Testis (tissue), 3 donors: ENCODE measurements around the gene NT5C1A. TPM values are rescaled to one million over a fixed set of nuclear protein-coding genes. Genes with fewer than 3 reads are reported as not detected.
A peak's percentile ranks its signal among the peaks of the same experiment; 100 is the strongest.

Experiments used
- DNase-seq: peaks from one replicate; pipeline ENCODE4 v3.0.0-alpha.2; 2019
- H3K27ac ChIP-seq, 2 donors: fragments of 200-600 bp; sonication (generic); one replicate each; pipeline ENCODE4 v1.5.1; 2019
- H3K27me3 ChIP-seq: fragments of 200-600 bp; sonication (generic); one replicate; pipeline ENCODE4 v1.5.1; 2019
- H3K36me3 ChIP-seq: fragments of 200-600 bp; sonication (generic); one replicate; pipeline ENCODE4 v1.5.1; 2017; ENCODE audit warnings: low read depth; ENCODE audit errors: missing control alignments
- H3K4me1 ChIP-seq: fragments of 200-600 bp; sonication (generic); one replicate; pipeline ENCODE4 v1.5.1; 2019
- H3K4me3 ChIP-seq, 2 donors: fragments of 200-600 bp; sonication (generic); one replicate each; pipeline ENCODE4 v1.5.1; 2017 to 2019
- H3K9me3 ChIP-seq: fragments of 200-600 bp; sonication (generic); one replicate; pipeline ENCODE4 v1.5.1; 2017
- CTCF ChIP-seq, 3 experiments: fragments of 450-650 bp in 2 of 3; fragments of 200-600 bp in 1 of 3; sonication (generic) in 1 of 3; IDR thresholded peaks; one replicate each; pipeline ENCODE4 v1.5.1; 2016 to 2019; ENCODE audit warnings: antibody characterized with exemption in 3 of 3, mild to moderate bottlenecking in 2 of 3, moderate library complexity in 1 of 3
- POLR2A ChIP-seq: fragments of 450-650 bp; IDR thresholded peaks from one replicate; pipeline ENCODE4 v1.6.1; 2017; ENCODE audit warnings: antibody characterized with exemption, mild to moderate bottlenecking, moderate library complexity
- WGBS, 2 donors: methylation state at CpG; one replicate each; pipeline ENCODE4 v1.1.5; 2018; 5-methylcytosine and 5-hydroxymethylcytosine counted together
- intact Hi-C: fragments of 100-400 bp; cut with DNase I; formaldehyde crosslinking; loops from one replicate; pipeline ENCODE4 v1.15.1; 2023; ENCODE audit warnings: low total_unique reads
- polyA plus RNA-seq: library from polyadenylated mRNA; stranded (reverse); fragments of 350-450 nt; fragmentation: Illumina TruSeq; extraction: RNeasy Lipid Tissue Mini Kit (QIAGEN cat#74804); gene quantifications from one replicate; pipeline ENCODE4 v1.2.3, GENCODE V29; 2014; ENCODE audit warnings: low read depth, low replicate concordance; ENCODE audit not compliant: insufficient read depth
- total RNA-seq, 2 donors: library from RNA; depleted of rRNA; stranded (reverse); fragments of >200 nt; gene quantifications; one replicate each; pipeline ENCODE4 v1.2.3, GENCODE V29; 2016

Gene NT5C1A
- total and polyA plus RNA-seq, 3 donors from 2014 or later: 1.0 to 3.2 (median 2.1) TPM

- WGBS, 2 donors: 2 to 15% methylated on average over 16 to 41 of the region's 61 CpGs
- intact Hi-C loops: no loop called here
Observed at GRCh38 chr1:39632682-39633417, 39.1 kb downstream of the NT5C1A start.

GRCh38 chr1:39632323-39632681 is 39.6 kb downstream of the NT5C1A start:
- Histone ChIP-seq H3K4me3 (peak overlapping the region; percentile 41 to 42), H3K27me3 (no peaks in the 10 kb centered on the region), H3K36me3 (no peaks in the 10 kb centered on the region), H3K9me3 (no peaks in the 10 kb centered on the region), H3K4me1 (peaks cover 37% of the 10 kb centered on the region), H3K27ac (peak overlapping the region in 1 of 2 donors; percentile 82)
- TF ChIP-seq POLR2A: no peak
- no peak for TF ChIP-seq CTCF (IDR thresholded peaks at IDR 0.05)
- intact Hi-C loops: no loop called here
- no peak for DNase-seq
- 28 to 43% methylated on average over 5 of the region's 5 CpGs for WGBS, 2 donors

More at GRCh38 chr1:39632682-39633417, 39.1 kb downstream of the NT5C1A start:
- H3K4me3 ChIP-seq: peak overlapping the region; percentile 41 to 42
- H3K27me3 ChIP-seq: no peaks in the 10 kb centered on the region
- peak; percentile 71 for DNase-seq
- peak overlapping the region in 1 of 2 donors; percentile 82 for H3K27ac ChIP-seq
- no peaks in the 10 kb centered on the region for H3K9me3 ChIP-seq
- no peaks in the 10 kb centered on the region for H3K36me3 ChIP-seq
- peaks cover 37% of the 10 kb centered on the region for H3K4me1 ChIP-seq
- no peak for TF ChIP-seq POLR2A
- TF ChIP-seq CTCF (IDR thresholded peaks at IDR 0.05): no peak

GRCh38 chr1:39631361-39632322 is 40.3 kb downstream of the NT5C1A start:
- Histone ChIP-seq H3K27me3 (no peaks in the 10 kb centered on the region), H3K36me3 (no peaks in the 10 kb centered on the region), H3K4me3 (peak overlapping the region in 1 of 2 donors; percentile 41), H3K4me1 (peaks cover 41% of the 10 kb centered on the region), H3K27ac (peak overlapping the region in 1 of 2 donors; percentile 82), H3K9me3 (no peaks in the 10 kb centered on the region)
- 75 to 78% methylated on average over 16 of the region's 16 CpGs for WGBS, 2 donors
- TF ChIP-seq POLR2A: no peak
- TF ChIP-seq CTCF (IDR thresholded peaks at IDR 0.05): no peak
- intact Hi-C loops: no loop called here
- DNase-seq: no peak

- Histone ChIP-seq H3K9me3 (no peaks in the 10 kb centered on the region), H3K36me3 (no peaks in the 10 kb centered on the region), H3K27ac (peak overlapping the region in 1 of 2 donors; percentile 2), H3K4me3 (no peak overlapping the region), H3K27me3 (no peaks in the 10 kb centered on the region), H3K4me1 (peaks cover 52% of the 10 kb centered on the region)
- 96 to 99% methylated on average over 11 of the region's 11 CpGs for WGBS, 2 donors
- intact Hi-C loops: no loop called here
- no peak for TF ChIP-seq CTCF (IDR thresholded peaks at IDR 0.05)
- DNase-seq: no peak
Observed at GRCh38 chr1:39628807-39629350, 43.0 kb downstream of the NT5C1A start.
